Nephron (organoid): ENCODE data around the gene SLC25A19.
"Not testable (repeated sequence)": the region's sequence is repeated elsewhere in the genome, so short reads cannot be mapped to it uniquely, and the experiment has no call there.

ENCODE experiments used
- H3K27ac Mint-ChIP-seq, 3 experiments: 2 replicates each; pipeline ENCODE4 v1.8.0; 2020; ENCODE audit warnings: mixed read lengths in 3 of 3, mild to moderate bottlenecking in 2 of 3, moderate library complexity in 1 of 3
- H3K27me3 Mint-ChIP-seq: 2 replicates; pipeline ENCODE4 v1.8.0; 2021; ENCODE audit warnings: low read depth, mild to moderate bottlenecking, moderate library complexity, mixed read lengths
- H3K36me3 Mint-ChIP-seq: 2 replicates; pipeline ENCODE4 v1.8.0; 2020; ENCODE audit warnings: low read depth, mixed read lengths
- H3K4me1 Mint-ChIP-seq: 2 replicates; pipeline ENCODE4 v1.8.0; 2020; ENCODE audit warnings: mixed read lengths
- H3K4me3 Mint-ChIP-seq, 3 experiments: 2 replicates each; pipeline ENCODE4 v1.8.0; 2020; ENCODE audit warnings: mild to moderate bottlenecking in 3 of 3, mixed read lengths in 3 of 3, moderate library complexity in 2 of 3
- H3K9me3 Mint-ChIP-seq: 2 replicates; pipeline ENCODE4 v1.8.0; 2020; ENCODE audit warnings: mixed read lengths
- CTCF ChIP-seq, 3 experiments: fragments of 200-600 bp; sonication (generic); IDR thresholded peaks; one replicate each; pipeline ENCODE4 v1.5.0; 2021; ENCODE audit warnings: antibody characterized with exemption in 3 of 3; ENCODE audit not compliant: unreplicated experiment in 3 of 3

SLC25A19 gene

GRCh38 chr17:75262112-75262606 lies 27.1 kb downstream of the SLC25A19 start:
- Mint-ChIP-seq H3K27ac (peak overlapping the region; percentile 100), H3K4me3 (peak overlapping the region; percentile 99 to 100 (median 100)), H3K27me3 (no peaks in the 10 kb centered on the region), H3K9me3 (no peaks in the 10 kb centered on the region), H3K4me1 (peaks cover 54% of the 10 kb centered on the region), H3K36me3 (peaks cover 29% of the 10 kb centered on the region)
- no peak for TF ChIP-seq CTCF (IDR thresholded peaks at IDR 0.05; ENCODE audit: unreplicated experiment in 3 of 3)

- H3K27ac Mint-ChIP-seq: peak within 1 kb of the TSS; percentile 100
- H3K4me1 Mint-ChIP-seq: peaks cover 51% of the 10 kb centered on the region
- no peak for TF ChIP-seq CTCF (IDR thresholded peaks at IDR 0.05; ENCODE audit: unreplicated experiment in 3 of 3)
- H3K36me3 Mint-ChIP-seq: peaks cover 24% of the 10 kb centered on the region
- no peaks in the 10 kb centered on the region for H3K27me3 Mint-ChIP-seq
- no peaks in the 10 kb centered on the region for H3K9me3 Mint-ChIP-seq
- H3K4me3 Mint-ChIP-seq: peak within 1 kb of the TSS; percentile 99 to 100 (median 100)
Observed at GRCh38 chr17:75261336-75262111, 27.7 kb downstream of the SLC25A19 start, which contains the start of the genes GGA3 and MRPS7. GGA3 (minus strand) TSS chr17:75261606; CDS start chr17:75261587, 19 bp downstream. MRPS7 (plus strand) TSS chr17:75261879; CDS start chr17:75261901, 22 bp downstream.

- Mint-ChIP-seq H3K9me3 (no peaks in the 10 kb centered on the region), H3K36me3 (peaks cover 21% of the 10 kb centered on the region), H3K27ac (peak overlapping the region; percentile 100), H3K4me3 (peak overlapping the region; percentile 99 to 100 (median 100)), H3K27me3 (no peaks in the 10 kb centered on the region), H3K4me1 (peaks cover 58% of the 10 kb centered on the region)
- no peak for TF ChIP-seq CTCF (IDR thresholded peaks at IDR 0.05; ENCODE audit: unreplicated experiment in 3 of 3)
Observed at GRCh38 chr17:75260641-75261335, 28.4 kb downstream of the SLC25A19 start.

GRCh38 chr17:75257228-75257627 lies 32.0 kb downstream of the SLC25A19 start:
- H3K36me3 Mint-ChIP-seq, H3K27ac Mint-ChIP-seq, H3K9me3 Mint-ChIP-seq, H3K27me3 Mint-ChIP-seq: not testable (repeated sequence)
- H3K4me1 Mint-ChIP-seq: peaks cover 54% of the 10 kb centered on the region
- H3K4me3 Mint-ChIP-seq: peak overlapping the region; percentile 5 to 29 (median 6)

- H3K27me3 Mint-ChIP-seq, H3K4me3 Mint-ChIP-seq, H3K36me3 Mint-ChIP-seq, H3K9me3 Mint-ChIP-seq, H3K27ac Mint-ChIP-seq: not testable (repeated sequence)
- H3K4me1 Mint-ChIP-seq: peaks cover 46% of the 10 kb centered on the region
Observed at GRCh38 chr17:75255954-75256698, 33.1 kb downstream of the SLC25A19 start.

GRCh38 chr17:75252039-75252816 lies 37.0 kb downstream of the SLC25A19 start:
- no peak for TF ChIP-seq CTCF (IDR thresholded peaks at IDR 0.05; ENCODE audit: unreplicated experiment in 3 of 3)
- H3K9me3 Mint-ChIP-seq: no peaks in the 10 kb centered on the region
- no peak overlapping the region for H3K4me3 Mint-ChIP-seq
- H3K4me1 Mint-ChIP-seq: peaks cover 26% of the 10 kb centered on the region
- no peaks in the 10 kb centered on the region for H3K27me3 Mint-ChIP-seq
- peak overlapping the region in 1 of 3 experiments; percentile 64 for H3K27ac Mint-ChIP-seq
- H3K36me3 Mint-ChIP-seq: no peaks in the 10 kb centered on the region
